ENCODE results near the gene LOXL3.

DNA sequence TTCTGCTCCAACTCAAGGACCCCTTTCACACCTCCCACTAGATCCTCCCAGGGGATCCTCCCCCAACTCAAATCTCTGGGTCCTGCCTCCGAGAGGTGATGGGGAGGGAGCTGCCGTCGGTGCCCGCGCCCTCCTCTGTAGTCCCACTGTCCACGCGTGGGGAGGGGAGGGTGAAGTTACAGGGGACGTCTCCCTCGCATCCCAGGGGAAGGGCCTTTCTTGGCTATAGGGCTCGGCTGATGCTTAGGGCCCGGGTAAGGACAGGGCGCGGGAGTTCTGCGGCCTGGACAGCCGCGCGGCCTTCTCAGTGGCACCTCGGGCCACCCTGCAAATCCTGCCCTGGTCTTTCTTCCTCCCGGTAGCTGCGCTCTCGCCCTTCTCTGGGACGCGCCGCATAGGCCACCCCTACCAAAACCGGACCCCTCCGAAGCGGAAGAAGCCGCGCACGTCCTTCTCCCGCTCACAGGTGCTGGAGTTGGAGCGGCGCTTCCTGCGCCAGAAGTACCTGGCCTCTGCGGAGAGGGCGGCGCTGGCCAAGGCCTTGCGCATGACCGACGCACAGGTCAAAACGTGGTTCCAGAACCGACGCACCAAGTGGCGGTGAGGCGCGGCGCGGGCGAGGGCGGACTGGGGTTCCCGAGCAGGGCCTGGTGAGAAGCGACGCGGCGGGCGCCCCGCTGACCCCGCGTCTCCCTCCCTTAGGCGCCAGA is 38.3 kb downstream of the LOXL3 start:
- TF ChIP-seq, protein P1, sequence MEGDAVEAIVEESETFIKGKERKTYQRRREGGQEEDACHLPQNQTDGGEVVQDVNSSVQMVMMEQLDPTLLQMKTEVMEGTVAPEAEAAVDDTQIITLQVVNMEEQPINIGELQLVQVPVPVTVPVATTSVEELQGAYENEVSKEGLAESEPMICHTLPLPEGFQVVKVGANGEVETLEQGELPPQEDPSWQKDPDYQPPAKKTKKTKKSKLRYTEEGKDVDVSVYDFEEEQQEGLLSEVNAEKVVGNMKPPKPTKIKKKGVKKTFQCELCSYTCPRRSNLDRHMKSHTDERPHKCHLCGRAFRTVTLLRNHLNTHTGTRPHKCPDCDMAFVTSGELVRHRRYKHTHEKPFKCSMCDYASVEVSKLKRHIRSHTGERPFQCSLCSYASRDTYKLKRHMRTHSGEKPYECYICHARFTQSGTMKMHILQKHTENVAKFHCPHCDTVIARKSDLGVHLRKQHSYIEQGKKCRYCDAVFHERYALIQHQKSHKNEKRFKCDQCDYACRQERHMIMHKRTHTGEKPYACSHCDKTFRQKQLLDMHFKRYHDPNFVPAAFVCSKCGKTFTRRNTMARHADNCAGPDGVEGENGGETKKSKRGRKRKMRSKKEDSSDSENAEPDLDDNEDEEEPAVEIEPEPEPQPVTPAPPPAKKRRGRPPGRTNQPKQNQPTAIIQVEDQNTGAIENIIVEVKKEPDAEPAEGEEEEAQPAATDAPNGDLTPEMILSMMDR (IDR thresholded peaks at IDR 0.05; ENCODE audit: poor library complexity), result no peak
- peak; percentile 94 for TF ChIP-seq EZH2 (IDR thresholded peaks at IDR 0.05; ENCODE audit: borderline replicate concordance)

All from hepatocyte (in vitro differentiated cells).